Neuronal stem cell (in vitro differentiated cells): ENCODE results near the gene AKAP6.

Experiments
- DNase-seq: peaks from one replicate; pipeline ENCODE4 v3.0.0-alpha.2; 2013; ENCODE audit warnings: low spot score
- H2AFZ ChIP-seq: one replicate; pipeline ENCODE4 v1.6.1; 2013; ENCODE audit warnings: mild to moderate bottlenecking, low read length, inconsistent platforms
- H2AK5ac ChIP-seq: 2 replicates; pipeline ENCODE4 v1.6.1; 2013; ENCODE audit warnings: low read depth, mild to moderate bottlenecking, inconsistent platforms, low read length, moderate library complexity, mixed read lengths
- H2BK120ac ChIP-seq: 2 replicates; pipeline ENCODE4 v1.6.1; 2013; ENCODE audit warnings: low read depth, mild to moderate bottlenecking, inconsistent platforms, low read length, moderate library complexity, mixed read lengths
- H2BK12ac ChIP-seq: one replicate; pipeline ENCODE4 v1.6.1; 2013; ENCODE audit warnings: low read length, inconsistent platforms
- H2BK15ac ChIP-seq: 2 replicates; pipeline ENCODE4 v1.6.1; 2013; ENCODE audit warnings: mild to moderate bottlenecking, low read length, inconsistent platforms, mixed read lengths
- H2BK5ac ChIP-seq: one replicate; pipeline ENCODE4 v1.6.1; 2013; ENCODE audit warnings: inconsistent platforms, mild to moderate bottlenecking, low read length, moderate library complexity
- H3K14ac ChIP-seq: one replicate; pipeline ENCODE4 v1.6.1; 2013; ENCODE audit warnings: low read length, inconsistent platforms
- H3K18ac ChIP-seq: 2 replicates; pipeline ENCODE4 v1.6.1; 2013; ENCODE audit warnings: low read length, inconsistent platforms
- H3K23ac ChIP-seq: 2 replicates; pipeline ENCODE4 v1.6.1; 2013; ENCODE audit warnings: low read depth, mild to moderate bottlenecking, mixed read lengths, low read length, inconsistent platforms; ENCODE audit not compliant: poor library complexity
- H3K27ac ChIP-seq: replicated peaks from 3 replicates; pipeline ENCODE4 v1.5.1; 2013; ENCODE audit warnings: low read length, inconsistent platforms
- H3K27me3 ChIP-seq, 3 experiments: 2 replicates each; pipeline ENCODE4 v1.6.1; 2013; ENCODE audit warnings: low read length in 3 of 3, mild to moderate bottlenecking in 2 of 3, inconsistent platforms in 1 of 3, low read depth in 1 of 3, mixed read lengths in 1 of 3, moderate library complexity in 1 of 3; ENCODE audit not compliant: control insufficient read depth in 3 of 3, insufficient read depth in 3 of 3
- H3K36me3 ChIP-seq, 2 donors: replicated peaks in 1 of 2; 2 replicates each; pipeline ENCODE4 v1.6.1; 2013; ENCODE audit warnings: low read length in 2 of 2; ENCODE audit not compliant: control insufficient read depth in 2 of 2, insufficient read depth in 2 of 2
- H3K4ac ChIP-seq: 2 replicates; pipeline ENCODE4 v1.6.1; 2013; ENCODE audit warnings: inconsistent platforms, mild to moderate bottlenecking, low read length, moderate library complexity
- H3K4me1 ChIP-seq, 2 donors: 1 replicate in 1 of 2; 2 replicates in 1 of 2; pipeline ENCODE4 v1.6.1; 2013; ENCODE audit warnings: low read length in 2 of 2, low read depth in 1 of 2; ENCODE audit not compliant: control insufficient read depth in 2 of 2, insufficient read depth in 1 of 2
- H3K4me2 ChIP-seq: one replicate; pipeline ENCODE4 v1.6.1; 2013; ENCODE audit warnings: mild to moderate bottlenecking, low read length, inconsistent platforms; ENCODE audit not compliant: insufficient read depth, poor library complexity, severe bottlenecking
- H3K4me3 ChIP-seq, 2 donors: 2 replicates each; pipeline ENCODE4 v1.5.1; 2013; ENCODE audit warnings: low read length in 2 of 2, mild to moderate bottlenecking in 2 of 2, inconsistent platforms in 1 of 2, moderate library complexity in 1 of 2
- H3K79me1 ChIP-seq: one replicate; pipeline ENCODE4 v1.6.1; 2013; ENCODE audit warnings: low read depth, mild to moderate bottlenecking, inconsistent platforms, low read length, moderate library complexity
- H3K9ac ChIP-seq: one replicate; pipeline ENCODE4 v1.6.1; 2013; ENCODE audit warnings: mild to moderate bottlenecking, low read depth, low read length, inconsistent platforms; ENCODE audit not compliant: poor library complexity
- H3K9me3 ChIP-seq, 2 donors: replicated peaks in 1 of 2; 2 replicates each; pipeline versions ENCODE3 to v1.6.1; 2013; ENCODE audit warnings: low read length in 2 of 2, mild to moderate bottlenecking in 2 of 2, inconsistent platforms in 1 of 2, low read depth in 1 of 2, mixed read lengths in 1 of 2, moderate library complexity in 1 of 2; ENCODE audit not compliant: control insufficient read depth in 2 of 2, insufficient read depth in 1 of 2
- H4K8ac ChIP-seq: one replicate; pipeline ENCODE4 v1.6.1; 2013; ENCODE audit warnings: low read depth, mild to moderate bottlenecking, inconsistent platforms, low read length, moderate library complexity
- H4K91ac ChIP-seq: one replicate; pipeline ENCODE4 v1.6.1; 2013; ENCODE audit warnings: low read length, low read depth, mild to moderate bottlenecking, inconsistent platforms; ENCODE audit not compliant: poor library complexity
- WGBS, 2 donors: extraction: QIAGEN DNeasy Blood & Tissue Kit; methylation state at CpG; one replicate each; pipeline ENCODE4 v1.1.7; 2013; ENCODE audit warnings: missing lambda C conversion rate in 2 of 2, mixed read lengths in 1 of 2; ENCODE audit not compliant: insufficient read length in 2 of 2, insufficient replicate concordance in 1 of 2; ENCODE audit errors: extremely low coverage in 2 of 2; 5-methylcytosine and 5-hydroxymethylcytosine counted together

The AKAP6 gene

DNA sequence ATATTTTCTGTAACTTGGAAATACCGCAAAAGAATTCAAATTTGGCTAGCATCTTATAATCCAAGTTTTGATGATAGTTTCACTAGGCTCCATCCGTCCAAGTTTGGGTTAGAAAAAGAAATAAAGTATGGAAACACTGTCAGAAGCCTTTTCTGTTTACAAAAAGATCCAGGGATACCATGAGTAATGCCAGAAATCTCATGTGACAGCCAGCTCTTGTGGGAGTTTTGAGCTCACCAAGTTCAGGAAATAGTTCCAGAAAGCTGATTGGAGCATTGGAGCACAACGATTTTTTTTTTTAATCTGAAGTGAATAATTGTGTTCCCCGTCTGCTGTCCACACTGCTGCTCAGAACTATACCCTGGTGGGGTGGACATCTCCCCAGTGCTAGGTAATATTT is 379.9 kb downstream of the AKAP6 start:
- Histone ChIP-seq H3K4me3 (no peak overlapping the region), H2AK5ac (no peak overlapping the region), H3K36me3 (no peaks in the 10 kb centered on the region), H3K23ac (no peak overlapping the region), H3K4me2 (no peak overlapping the region), H2BK15ac (no peak overlapping the region), H2BK12ac (no peak overlapping the region), H2BK5ac (no peak overlapping the region), H3K4ac (no peak overlapping the region), H2AFZ (no peak overlapping the region), H3K9me3 (peaks cover 0 to 4% of the 10 kb centered on the region in 2 donors), H3K4me1 (peaks cover 0 to 23% of the 10 kb centered on the region in 2 donors), H4K8ac (no peak overlapping the region), H2BK120ac (no peak overlapping the region), H3K27me3 (no peaks in the 10 kb centered on the region), H3K14ac (no peak overlapping the region), H3K18ac (no peak overlapping the region), H4K91ac (no peak overlapping the region), H3K79me1 (no peaks in the 10 kb centered on the region), H3K27ac (no peak overlapping the region), H3K9ac (no peak overlapping the region)
- no CpG with 5 or more reads among the region's 4 CpGs for WGBS, 2 donors
- no peak for DNase-seq

DNA sequence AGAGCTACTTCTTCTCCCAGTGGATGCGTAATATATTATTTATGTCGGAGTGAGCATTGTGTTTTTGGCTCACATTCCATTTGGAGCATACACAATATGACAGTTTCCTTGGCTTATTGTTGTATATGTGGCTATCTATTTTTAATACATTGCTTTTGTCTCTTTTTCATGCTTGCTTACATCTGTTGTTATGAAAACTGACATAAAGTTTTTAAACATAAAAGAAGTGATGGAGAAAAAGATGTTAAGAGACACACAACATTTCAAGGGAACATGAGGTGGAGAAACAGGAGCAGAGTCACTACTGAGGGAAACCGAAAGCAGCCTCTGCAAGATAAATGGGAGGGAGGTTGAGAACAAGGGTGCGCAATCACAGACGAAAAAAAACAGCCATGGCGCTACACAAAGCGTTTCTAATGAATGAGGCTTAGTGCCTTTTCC is 381.2 kb downstream of the AKAP6 start:
- H3K27ac ChIP-seq = no peak overlapping the region
- no peak overlapping the region for H3K23ac ChIP-seq
- no CpG with 5 or more reads among the region's 7 CpGs for WGBS, 2 donors
- no peaks in the 10 kb centered on the region for H3K27me3 ChIP-seq
- no peak overlapping the region for H2BK12ac ChIP-seq
- H3K79me1 ChIP-seq = no peaks in the 10 kb centered on the region
- no peak for DNase-seq
- H3K18ac ChIP-seq = no peak overlapping the region
- H2BK15ac ChIP-seq = no peak overlapping the region
- H2AK5ac ChIP-seq = no peak overlapping the region
- no peak overlapping the region for H2AFZ ChIP-seq
- H4K91ac ChIP-seq = no peak overlapping the region
- no peak overlapping the region for H3K4me2 ChIP-seq
- H2BK5ac ChIP-seq = no peak overlapping the region
- H3K14ac ChIP-seq = no peak overlapping the region
- H3K9ac ChIP-seq = no peak overlapping the region
- peaks cover 0 to 4% of the 10 kb centered on the region in 2 donors for H3K9me3 ChIP-seq
- H3K4ac ChIP-seq = no peak overlapping the region
- H3K4me3 ChIP-seq = no peak overlapping the region
- H4K8ac ChIP-seq = no peak overlapping the region
- H2BK120ac ChIP-seq = no peak overlapping the region
- H3K36me3 ChIP-seq = no peaks in the 10 kb centered on the region
- peaks cover 0 to 22% of the 10 kb centered on the region in 2 donors for H3K4me1 ChIP-seq

DNA sequence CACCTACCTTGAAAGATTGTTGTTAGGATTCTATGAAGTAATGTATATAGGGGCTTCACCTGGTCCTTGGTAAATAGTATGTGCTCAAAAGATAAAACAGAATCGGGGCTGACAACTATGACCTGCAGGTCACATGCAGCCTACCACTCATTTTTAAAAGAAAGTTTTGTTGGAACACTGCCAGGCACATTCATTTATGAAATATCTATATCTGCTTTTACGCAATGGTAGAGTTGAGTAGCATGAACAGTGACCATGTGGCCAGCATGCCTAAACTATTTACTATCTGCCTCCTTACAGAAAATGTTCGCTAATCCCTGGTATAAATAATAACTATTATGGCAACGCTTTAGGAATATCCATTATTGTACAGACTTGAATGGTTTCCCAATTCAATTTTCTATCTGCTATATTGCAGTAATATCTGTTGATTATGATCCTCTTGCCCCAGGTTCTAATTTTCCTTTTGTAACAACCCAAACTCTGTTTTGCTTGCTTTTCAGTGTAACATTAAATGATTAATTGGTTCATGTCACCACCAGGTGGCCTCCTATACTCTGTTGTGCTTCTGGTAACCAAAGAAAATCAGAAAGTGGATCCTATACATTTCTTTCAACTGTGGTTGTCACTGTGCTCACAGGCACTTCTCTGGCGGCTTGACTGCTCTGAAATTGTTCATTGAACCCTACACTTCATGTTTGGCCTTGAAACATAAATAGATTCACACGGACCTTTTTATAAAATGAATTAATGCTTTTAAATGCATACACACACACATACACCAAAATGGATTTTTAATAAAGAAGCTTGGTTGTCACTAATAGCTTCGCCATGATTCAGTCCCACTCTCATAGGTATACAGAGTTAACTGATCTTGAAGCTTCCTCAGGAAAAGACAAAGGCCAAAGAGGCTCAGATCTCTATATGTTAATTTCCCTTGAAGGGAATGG is 381.9 kb downstream of the AKAP6 start:
- no peaks in the 10 kb centered on the region for H3K36me3 ChIP-seq
- H3K27me3 ChIP-seq = no peaks in the 10 kb centered on the region
- no peak overlapping the region for H3K4me2 ChIP-seq
- peak; percentile 39 for DNase-seq
- H2BK15ac ChIP-seq = no peak overlapping the region
- H3K27ac ChIP-seq = no peak overlapping the region
- no CpG with 5 or more reads among the region's 7 CpGs for WGBS, 2 donors
- H3K79me1 ChIP-seq = no peaks in the 10 kb centered on the region
- no peak overlapping the region for H2BK120ac ChIP-seq
- no peak overlapping the region for H2BK12ac ChIP-seq
- no peak overlapping the region for H3K23ac ChIP-seq
- H3K9me3 ChIP-seq = no peaks in the 10 kb centered on the region
- H2AK5ac ChIP-seq = no peak overlapping the region
- no peak overlapping the region for H2BK5ac ChIP-seq
- no peak overlapping the region for H3K18ac ChIP-seq
- H3K14ac ChIP-seq = no peak overlapping the region
- no peak overlapping the region for H3K4me3 ChIP-seq
- no peak overlapping the region for H4K91ac ChIP-seq
- peak overlapping the region; percentile 40 for H2AFZ ChIP-seq
- no peak overlapping the region for H3K9ac ChIP-seq
- H3K4ac ChIP-seq = no peak overlapping the region
- peaks cover 0 to 22% of the 10 kb centered on the region in 2 donors for H3K4me1 ChIP-seq
- H4K8ac ChIP-seq = no peak overlapping the region

DNA sequence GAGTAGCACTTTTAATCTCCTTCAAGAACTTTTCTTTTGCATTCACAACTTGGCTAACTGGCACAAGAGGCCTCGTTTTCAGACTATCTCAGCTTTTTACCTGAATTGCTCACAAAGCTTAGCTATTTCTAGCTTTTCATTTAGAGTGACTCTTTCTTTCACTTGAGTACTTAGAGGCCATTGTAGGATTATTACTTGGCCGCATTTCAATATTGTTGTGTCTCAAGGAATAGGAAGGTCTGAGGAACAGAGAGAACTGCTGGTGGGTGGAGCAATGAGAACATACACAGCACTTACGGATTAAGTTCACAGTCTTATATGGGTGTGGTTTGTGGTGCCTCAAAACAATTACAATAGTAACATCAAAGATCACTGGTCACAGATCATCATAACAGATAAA is 384.8 kb downstream of the AKAP6 start:
- no peak overlapping the region for H3K4me3 ChIP-seq
- no peaks in the 10 kb centered on the region for H3K9me3 ChIP-seq
- H3K9ac ChIP-seq = no peak overlapping the region
- H3K14ac ChIP-seq = no peak overlapping the region
- H3K4ac ChIP-seq = no peak overlapping the region
- no peaks in the 10 kb centered on the region for H3K27me3 ChIP-seq
- H2BK15ac ChIP-seq = no peak overlapping the region
- H4K91ac ChIP-seq = no peak overlapping the region
- DNase-seq = no peak
- H2BK5ac ChIP-seq = no peak overlapping the region
- H2AFZ ChIP-seq = no peak overlapping the region
- no peak overlapping the region for H2AK5ac ChIP-seq
- no peak overlapping the region for H3K4me2 ChIP-seq
- H3K27ac ChIP-seq = no peak overlapping the region
- no peak overlapping the region for H4K8ac ChIP-seq
- WGBS, 2 donors = no CpG with 5 or more reads among the region's 3 CpGs
- no peak overlapping the region for H2BK120ac ChIP-seq
- H3K18ac ChIP-seq = no peak overlapping the region
- peaks cover 0 to 21% of the 10 kb centered on the region in 2 donors for H3K4me1 ChIP-seq
- H3K36me3 ChIP-seq = no peaks in the 10 kb centered on the region
- H3K23ac ChIP-seq = no peak overlapping the region
- no peaks in the 10 kb centered on the region for H3K79me1 ChIP-seq
- no peak overlapping the region for H2BK12ac ChIP-seq
